ENCODE measurements around the gene GOLGA8B.
"Not testable (repeated sequence)": the region's sequence is repeated elsewhere in the genome, so short reads cannot be mapped to it uniquely, and the experiment has no call there.

DNA sequence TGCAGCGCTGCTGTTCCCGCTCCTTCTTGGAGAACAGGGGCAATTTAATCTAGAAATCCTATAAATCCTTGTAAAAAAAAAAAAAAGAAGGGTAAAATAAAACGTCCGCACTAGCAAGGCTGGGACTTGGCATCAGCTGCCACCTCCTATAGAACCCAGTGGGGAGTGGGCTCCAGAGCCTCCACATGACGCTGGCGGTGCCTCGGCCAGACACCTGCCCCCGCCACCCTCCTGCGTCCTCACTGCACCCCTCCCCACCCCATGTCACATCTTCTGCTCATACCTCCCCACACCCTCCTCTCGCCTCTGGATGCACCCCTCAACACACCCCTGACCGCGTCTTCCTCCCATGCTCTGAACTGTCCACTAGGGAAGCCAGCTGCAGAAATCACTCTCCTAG is 8.4 kb downstream of the GOLGA8B start:
- not testable (repeated sequence) for TF ChIP-seq HDAC6 (IDR thresholded peaks at IDR 0.05; ENCODE audit: low read depth, low read length); NRF1 (IDR thresholded peaks at IDR 0.05; ENCODE audit: low read depth, low read length); RAD21 (IDR thresholded peaks at IDR 0.05 in 1 of 2, conservative IDR thresholded peaks at IDR 0.05 in 1 of 2; ENCODE audit: low read depth in 2 of 2, low read length in 2 of 2); PHF8 (conservative IDR thresholded peaks at IDR 0.05; ENCODE audit: low read depth, low read length); FOSL1 (IDR thresholded peaks at IDR 0.05; ENCODE audit: insufficient read depth, low read depth, low read length); JUN (IDR thresholded peaks at IDR 0.05; ENCODE audit: low read depth, low read length)
- TF ChIP-seq, protein P1, sequence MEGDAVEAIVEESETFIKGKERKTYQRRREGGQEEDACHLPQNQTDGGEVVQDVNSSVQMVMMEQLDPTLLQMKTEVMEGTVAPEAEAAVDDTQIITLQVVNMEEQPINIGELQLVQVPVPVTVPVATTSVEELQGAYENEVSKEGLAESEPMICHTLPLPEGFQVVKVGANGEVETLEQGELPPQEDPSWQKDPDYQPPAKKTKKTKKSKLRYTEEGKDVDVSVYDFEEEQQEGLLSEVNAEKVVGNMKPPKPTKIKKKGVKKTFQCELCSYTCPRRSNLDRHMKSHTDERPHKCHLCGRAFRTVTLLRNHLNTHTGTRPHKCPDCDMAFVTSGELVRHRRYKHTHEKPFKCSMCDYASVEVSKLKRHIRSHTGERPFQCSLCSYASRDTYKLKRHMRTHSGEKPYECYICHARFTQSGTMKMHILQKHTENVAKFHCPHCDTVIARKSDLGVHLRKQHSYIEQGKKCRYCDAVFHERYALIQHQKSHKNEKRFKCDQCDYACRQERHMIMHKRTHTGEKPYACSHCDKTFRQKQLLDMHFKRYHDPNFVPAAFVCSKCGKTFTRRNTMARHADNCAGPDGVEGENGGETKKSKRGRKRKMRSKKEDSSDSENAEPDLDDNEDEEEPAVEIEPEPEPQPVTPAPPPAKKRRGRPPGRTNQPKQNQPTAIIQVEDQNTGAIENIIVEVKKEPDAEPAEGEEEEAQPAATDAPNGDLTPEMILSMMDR (IDR thresholded peaks at IDR 0.05; ENCODE audit: control extremely low read depth in 1 of 3, insufficient read depth in 1 of 3, low read depth in 1 of 3, low read length in 3 of 3) = not testable (repeated sequence)
